Ectodermal cell (in vitro differentiated cells): ENCODE results near the gene ATP6V1D. TPM values are rescaled to one million over a fixed set of nuclear protein-coding genes. Genes with fewer than 3 reads are reported as not detected.
"Not testable (repeated sequence)": the region's sequence is repeated elsewhere in the genome, so short reads cannot be mapped to it uniquely, and the experiment has no call there.

Source experiments
- H3K27ac ChIP-seq: 2 replicates; pipeline ENCODE4 v1.7.0; 2013; ENCODE audit warnings: mild to moderate bottlenecking, low read depth, low read length; ENCODE audit not compliant: insufficient read depth, poor library complexity, severe bottlenecking
- H3K27me3 ChIP-seq: 2 replicates; pipeline ENCODE4 v1.7.0; 2013; ENCODE audit warnings: mild to moderate bottlenecking, low read length; ENCODE audit not compliant: insufficient read depth, control insufficient read depth, poor library complexity, severe bottlenecking
- H3K36me3 ChIP-seq: one replicate; pipeline ENCODE4 v1.7.0; 2013; ENCODE audit warnings: low read length; ENCODE audit not compliant: control insufficient read depth, insufficient read depth
- H3K4me1 ChIP-seq: one replicate; pipeline ENCODE4 v1.7.0; 2013; ENCODE audit warnings: low read length; ENCODE audit not compliant: control insufficient read depth, insufficient read depth
- H3K4me3 ChIP-seq: 2 replicates; pipeline ENCODE4 v1.7.0; 2013; ENCODE audit warnings: low read depth, low read length, control low read depth; ENCODE audit not compliant: insufficient read depth
- H3K9me3 ChIP-seq: 2 replicates; pipeline ENCODE4 v1.7.0; 2013; ENCODE audit warnings: mild to moderate bottlenecking, low read length, moderate library complexity; ENCODE audit not compliant: control insufficient read depth
- WGBS, 2 experiments: methylation state at CpG; one replicate each; pipeline ENCODE4 v1.1.7; 2013; ENCODE audit warnings: missing lambda C conversion rate in 2 of 2; 5-methylcytosine and 5-hydroxymethylcytosine counted together
- polyA plus RNA-seq, 4 experiments: library from polyadenylated mRNA; stranded (reverse); fragments of 50-300 nt; gene quantifications; one replicate each; pipeline ENCODE4 v1.2.3, GENCODE V29; 2013

The ATP6V1D gene
- 96.4 TPM for polyA plus RNA-seq (2013, experiment 1 of 4)
- 97.7 TPM for polyA plus RNA-seq (2013, experiment 2 of 4)
- 69.6 TPM for polyA plus RNA-seq (2013, experiment 3 of 4)
- polyA plus RNA-seq (2013, experiment 4 of 4), result 78.9 TPM

- H3K4me1 ChIP-seq, result peaks cover 22% of the 10 kb centered on the region
- H3K27me3 ChIP-seq, result no peaks in the 10 kb centered on the region
- no peaks in the 10 kb centered on the region for H3K9me3 ChIP-seq
- peak within 1 kb of the TSS; percentile 61 for H3K4me3 ChIP-seq
- 0 to 1% methylated on average over 47 of the region's 47 CpGs for WGBS, 2 experiments
- H3K27ac ChIP-seq, result peak within 1 kb of the TSS; percentile 81
- no peaks in the 10 kb centered on the region for H3K36me3 ChIP-seq
These were observed at the start of gene ATP6V1D, which contains the start of gene EIF2S1 for GRCh38 chr14:67359775-67360469. ATP6V1D (minus strand) TSS chr14:67359804; CDS start chr14:67359698, 106 bp downstream. EIF2S1 (plus strand) TSS chr14:67360328; CDS start chr14:67364768, 4,440 bp downstream.

- not testable (repeated sequence) for H3K4me1 ChIP-seq, H3K9me3 ChIP-seq, H3K27me3 ChIP-seq, H3K36me3 ChIP-seq, H3K27ac ChIP-seq, H3K4me3 ChIP-seq
- 87 to 93% methylated on average over 6 of the region's 7 CpGs for WGBS, 2 experiments
These were observed 48.7 kb upstream of the ATP6V1D start for GRCh38 chr14:67408122-67408801.

GRCh38 chr14:67405771-67406170, 46.2 kb upstream of the ATP6V1D start:
- Histone ChIP-seq H3K4me3 (no peak overlapping the region), H3K36me3 (no peaks in the 10 kb centered on the region), H3K9me3 (no peaks in the 10 kb centered on the region), H3K27ac (no peak overlapping the region), H3K4me1 (peaks cover 5% of the 10 kb centered on the region), H3K27me3 (no peaks in the 10 kb centered on the region)
- WGBS, 2 experiments, result 91 to 92% methylated on average over 5 of the region's 5 CpGs

- Histone ChIP-seq H3K27me3 (no peaks in the 10 kb centered on the region), H3K4me3 (no peak overlapping the region), H3K9me3 (no peaks in the 10 kb centered on the region), H3K36me3 (no peaks in the 10 kb centered on the region), H3K4me1 (peaks cover 3% of the 10 kb centered on the region), H3K27ac (no peak overlapping the region)
- 90 to 92% methylated on average over 4 of the region's 4 CpGs for WGBS, 2 experiments
These were observed 40.8 kb upstream of the ATP6V1D start for GRCh38 chr14:67400434-67400833.

- Histone ChIP-seq H3K27ac (no peak overlapping the region), H3K4me3 (no peak overlapping the region), H3K4me1 (peaks cover 4% of the 10 kb centered on the region), H3K27me3 (no peaks in the 10 kb centered on the region), H3K9me3 (no peaks in the 10 kb centered on the region), H3K36me3 (no peaks in the 10 kb centered on the region)
- WGBS, 2 experiments, result 94 to 95% methylated on average over 9 of the region's 9 CpGs
These were observed 37.9 kb upstream of the ATP6V1D start for GRCh38 chr14:67397536-67397935.

- Histone ChIP-seq H3K27me3 (no peaks in the 10 kb centered on the region), H3K27ac (no peak overlapping the region), H3K4me3 (no peak overlapping the region), H3K36me3 (no peaks in the 10 kb centered on the region), H3K4me1 (peaks cover 4% of the 10 kb centered on the region), H3K9me3 (no peaks in the 10 kb centered on the region)
- WGBS, 2 experiments, result 73 to 90% methylated on average over 2 of the region's 2 CpGs
These were observed 36.9 kb upstream of the ATP6V1D start for GRCh38 chr14:67396381-67396970.

- no peak overlapping the region for H3K4me3 ChIP-seq
- 94% methylated on average over 4 to 5 of the region's 5 CpGs for WGBS, 2 experiments
- no peaks in the 10 kb centered on the region for H3K9me3 ChIP-seq
- peaks cover 4% of the 10 kb centered on the region for H3K4me1 ChIP-seq
- H3K27me3 ChIP-seq, result no peaks in the 10 kb centered on the region
- no peaks in the 10 kb centered on the region for H3K36me3 ChIP-seq
- no peak overlapping the region for H3K27ac ChIP-seq
These were observed 36.2 kb upstream of the ATP6V1D start for GRCh38 chr14:67395876-67396189.

GRCh38 chr14:67395086-67395875, 35.7 kb upstream of the ATP6V1D start:
- Histone ChIP-seq H3K27ac (no peak overlapping the region), H3K4me1 (peaks cover 4% of the 10 kb centered on the region), H3K36me3 (no peaks in the 10 kb centered on the region), H3K27me3 (no peaks in the 10 kb centered on the region), H3K4me3 (no peak overlapping the region), H3K9me3 (no peaks in the 10 kb centered on the region)
- WGBS, 2 experiments, result 89% methylated on average over 16 of the region's 16 CpGs

GRCh38 chr14:67393689-67394088, 34.1 kb upstream of the ATP6V1D start:
- 94% methylated on average over 6 of the region's 6 CpGs for whole genome bisulfite sequencing, 2 experiments
- H3K27ac ChIP-seq, result no peak overlapping the region
- H3K4me1 ChIP-seq, result peaks cover 4% of the 10 kb centered on the region
- no peak overlapping the region for H3K4me3 ChIP-seq
- no peaks in the 10 kb centered on the region for H3K36me3 ChIP-seq
- H3K27me3 ChIP-seq, result no peaks in the 10 kb centered on the region
- no peaks in the 10 kb centered on the region for H3K9me3 ChIP-seq

- H3K4me3 ChIP-seq, result no peak overlapping the region
- no peak overlapping the region for H3K27ac ChIP-seq
- 92 to 93% methylated on average over 9 of the region's 9 CpGs for WGBS, 2 experiments
- no peaks in the 10 kb centered on the region for H3K9me3 ChIP-seq
- H3K27me3 ChIP-seq, result no peaks in the 10 kb centered on the region
- peaks cover 4% of the 10 kb centered on the region for H3K4me1 ChIP-seq
- no peaks in the 10 kb centered on the region for H3K36me3 ChIP-seq
These were observed 33.2 kb upstream of the ATP6V1D start for GRCh38 chr14:67392800-67393199.
